Measurements from ENCODE around the gene PAQR8.

DNA sequence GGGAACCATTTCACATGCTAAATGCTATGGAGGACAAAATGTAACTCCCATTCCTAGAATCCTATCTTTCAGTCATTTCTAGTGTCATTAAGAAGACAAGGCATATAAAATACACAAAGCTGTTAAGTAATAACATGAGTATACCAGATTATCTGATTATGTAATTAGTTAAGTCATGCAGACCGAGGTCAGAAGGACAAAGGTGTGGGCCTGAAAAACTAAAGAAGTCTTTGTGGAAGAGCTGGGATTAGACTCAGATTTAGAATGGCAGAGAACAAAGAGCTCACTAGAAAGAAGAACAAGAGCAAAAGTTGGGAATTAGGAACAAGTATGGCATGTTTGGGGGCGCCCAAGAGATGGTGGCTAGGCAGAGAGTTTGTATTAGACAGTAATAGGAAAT, 95.1 kb downstream of the PAQR8 start:
- TF ChIP-seq, protein P1, sequence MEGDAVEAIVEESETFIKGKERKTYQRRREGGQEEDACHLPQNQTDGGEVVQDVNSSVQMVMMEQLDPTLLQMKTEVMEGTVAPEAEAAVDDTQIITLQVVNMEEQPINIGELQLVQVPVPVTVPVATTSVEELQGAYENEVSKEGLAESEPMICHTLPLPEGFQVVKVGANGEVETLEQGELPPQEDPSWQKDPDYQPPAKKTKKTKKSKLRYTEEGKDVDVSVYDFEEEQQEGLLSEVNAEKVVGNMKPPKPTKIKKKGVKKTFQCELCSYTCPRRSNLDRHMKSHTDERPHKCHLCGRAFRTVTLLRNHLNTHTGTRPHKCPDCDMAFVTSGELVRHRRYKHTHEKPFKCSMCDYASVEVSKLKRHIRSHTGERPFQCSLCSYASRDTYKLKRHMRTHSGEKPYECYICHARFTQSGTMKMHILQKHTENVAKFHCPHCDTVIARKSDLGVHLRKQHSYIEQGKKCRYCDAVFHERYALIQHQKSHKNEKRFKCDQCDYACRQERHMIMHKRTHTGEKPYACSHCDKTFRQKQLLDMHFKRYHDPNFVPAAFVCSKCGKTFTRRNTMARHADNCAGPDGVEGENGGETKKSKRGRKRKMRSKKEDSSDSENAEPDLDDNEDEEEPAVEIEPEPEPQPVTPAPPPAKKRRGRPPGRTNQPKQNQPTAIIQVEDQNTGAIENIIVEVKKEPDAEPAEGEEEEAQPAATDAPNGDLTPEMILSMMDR (conservative IDR thresholded peaks at IDR 0.05), result no peak
- no peak for TF ChIP-seq ZFX (IDR thresholded peaks at IDR 0.05)

Data from C4-2B (cell line).